Keratinocyte (primary cell): ENCODE results near the gene SIK3. TPM values are rescaled to one million over a fixed set of nuclear protein-coding genes. Genes with fewer than 3 reads are reported as not detected.

Experiments used
- DNase-seq: peaks from one replicate; pipeline ENCODE4 v3.0.0-alpha.2; 2011; ENCODE audit warnings: low read depth, missing footprints, low spot score
- FAIRE-seq: peaks from 2 replicates; lab custom pipeline; 2011; peaks lifted over from hg19 to GRCh38; lab: Jason Lieb, UNC
- H2AFZ ChIP-seq: 2 replicates; pipeline ENCODE4 v1.6.0; 2012; ENCODE audit warnings: low read length, control low read depth, inconsistent platforms; ENCODE audit not compliant: control insufficient read depth
- H3K27ac ChIP-seq: 2 replicates; pipeline ENCODE4 v1.5.1; 2011; ENCODE audit warnings: low read length; ENCODE audit not compliant: control insufficient read depth, insufficient read depth
- H3K27me3 ChIP-seq: 3 replicates; pipeline ENCODE4 v1.6.0; 2011; ENCODE audit warnings: low read length; ENCODE audit not compliant: control insufficient read depth, insufficient read depth; ENCODE audit errors: extremely low read depth
- H3K36me3 ChIP-seq, 2 experiments: 2 replicates in 1 of 2; 3 replicates in 1 of 2; pipeline ENCODE4 v1.5.1; 2011; ENCODE audit warnings: low read length in 2 of 2, mild to moderate bottlenecking in 1 of 2; ENCODE audit not compliant: control insufficient read depth in 2 of 2, insufficient read depth in 2 of 2; ENCODE audit errors: extremely low read depth in 1 of 2
- H3K4me1 ChIP-seq: 3 replicates; pipeline ENCODE4 v1.5.1; 2011; ENCODE audit warnings: low read length; ENCODE audit not compliant: control insufficient read depth, insufficient read depth; ENCODE audit errors: extremely low read depth
- H3K4me2 ChIP-seq: 3 replicates; pipeline ENCODE4 v1.6.0; 2011; ENCODE audit warnings: low read depth, low read length; ENCODE audit not compliant: control insufficient read depth, insufficient read depth; ENCODE audit errors: extremely low read depth
- H3K4me3 ChIP-seq, 3 experiments: fragments of 200-600 bp in 1 of 3; sonication (generic) in 1 of 3; 2 replicates in 2 of 3; 3 replicates in 1 of 3; pipeline ENCODE4 v1.5.1; 2011 to 2016; ENCODE audit warnings: low read length in 3 of 3, mild to moderate bottlenecking in 3 of 3, control low read depth in 2 of 3, inconsistent platforms in 1 of 3, low read depth in 1 of 3, mixed read lengths in 1 of 3, mixed run types in 1 of 3, moderate library complexity in 1 of 3; ENCODE audit not compliant: control insufficient read depth in 2 of 3, insufficient read depth in 2 of 3; ENCODE audit errors: extremely low read depth in 1 of 3
- H3K79me2 ChIP-seq: 2 replicates; pipeline ENCODE4 v1.6.0; 2012; ENCODE audit warnings: low read length; ENCODE audit not compliant: control insufficient read depth, insufficient read depth
- H3K9ac ChIP-seq: 3 replicates; pipeline ENCODE4 v1.6.0; 2011; ENCODE audit warnings: low read length; ENCODE audit not compliant: control insufficient read depth, insufficient read depth; ENCODE audit errors: extremely low read depth
- H3K9me1 ChIP-seq: 3 replicates; pipeline ENCODE4 v1.6.0; 2011; ENCODE audit warnings: low read length; ENCODE audit not compliant: control insufficient read depth, insufficient read depth; ENCODE audit errors: extremely low read depth
- H3K9me3 ChIP-seq: 2 replicates; pipeline ENCODE4 v1.5.1; 2012; ENCODE audit warnings: low read depth, low read length; ENCODE audit not compliant: control insufficient read depth
- H4K20me1 ChIP-seq: 3 replicates; pipeline ENCODE4 v1.6.0; 2011; ENCODE audit warnings: low read length; ENCODE audit not compliant: control insufficient read depth, insufficient read depth; ENCODE audit errors: extremely low read depth
- EZH2 ChIP-seq: IDR thresholded peaks from one replicate; pipeline ENCODE4 v1.6.1; 2012; ENCODE audit warnings: inconsistent platforms, mild to moderate bottlenecking, low read length, moderate library complexity
- dilution Hi-C: fragments of 300-500 bp; cut with MboI; formaldehyde crosslinking; loops from one replicate; pipeline ENCODE4 v1.7.0; 2020; ENCODE audit warnings: low sequenced_read_pairs; ENCODE audit not compliant: extremely low pct_ligation_motif_present
- polyA plus RNA-seq, 5 experiments: library from polyadenylated mRNA; depleted of rRNA in 3 of 5; stranded (reverse) in 3 of 5; stranded (forward) in 1 of 5; unstranded in 1 of 5; fragments of >200 nt; gene quantifications; 1 replicate in 1 of 5; 2 replicates in 3 of 5; 3 replicates in 1 of 5; pipeline versions ENCODE4 v1.2.1 to v1.2.3, GENCODE V29; 2011 to 2012; ENCODE audit warnings: missing spikeins in 2 of 5, low read depth in 1 of 5, low replicate concordance in 1 of 5
- TF ChIP-seq, protein P1 (sequence below), 3 experiments: IDR thresholded peaks in 1 of 3; conservative IDR thresholded peaks in 1 of 3; optimal IDR thresholded peaks in 1 of 3; 2 replicates in 2 of 3; 3 replicates in 1 of 3; pipeline versions ENCODE3 to v1.5.1; 2011; ENCODE audit warnings: low read length in 3 of 3, mild to moderate bottlenecking in 3 of 3, moderate library complexity in 2 of 3, control low read depth in 1 of 3, inconsistent platforms in 1 of 3; ENCODE audit not compliant: insufficient read depth in 2 of 3; ENCODE audit errors: extremely low read depth in 1 of 3

The SIK3 gene
- polyA plus RNA-seq, 1 donor (not counting 4 experiments of a cell fraction or from before 2014, with no cell fraction given), result 8.2 TPM

DNA sequence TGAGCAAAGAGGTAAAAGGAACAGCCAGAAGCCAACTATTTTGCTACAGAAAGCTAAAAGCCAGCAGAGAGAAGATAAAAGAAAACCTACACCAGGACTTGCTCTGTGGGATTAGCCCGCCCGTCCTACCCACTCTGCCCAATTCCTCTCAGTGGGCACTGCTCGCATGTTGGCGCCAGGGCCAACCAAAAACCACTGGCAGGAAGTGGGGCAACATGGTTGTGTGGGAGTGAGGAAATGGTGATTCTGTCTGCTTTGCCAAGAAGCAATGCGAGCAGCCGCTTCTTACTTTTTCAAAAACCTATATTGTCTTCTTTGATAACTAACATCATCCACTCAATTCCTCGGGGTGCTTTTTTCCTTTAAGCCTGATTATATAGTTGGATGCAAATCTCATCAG lies 246.6 kb downstream of the SIK3 start:
- H3K4me1 ChIP-seq, result peaks cover 38% of the 10 kb centered on the region
- H3K9me1 ChIP-seq, result peaks cover 2% of the 10 kb centered on the region
- no peak overlapping the region for H3K4me3 ChIP-seq
- no peaks in the 10 kb centered on the region for H3K9me3 ChIP-seq
- H3K27ac ChIP-seq, result no peak overlapping the region
- peaks cover 14 to 22% of the 10 kb centered on the region in 2 experiments for H3K36me3 ChIP-seq
- H4K20me1 ChIP-seq, result no peaks in the 10 kb centered on the region
- dilution Hi-C loops, result no loop called here
- FAIRE-seq (no peak), DNase-seq (no peak)
- no peak overlapping the region for H3K4me2 ChIP-seq
- no peaks in the 10 kb centered on the region for H3K27me3 ChIP-seq
- TF ChIP-seq EZH2, result no peak
- TF ChIP-seq, protein P1, sequence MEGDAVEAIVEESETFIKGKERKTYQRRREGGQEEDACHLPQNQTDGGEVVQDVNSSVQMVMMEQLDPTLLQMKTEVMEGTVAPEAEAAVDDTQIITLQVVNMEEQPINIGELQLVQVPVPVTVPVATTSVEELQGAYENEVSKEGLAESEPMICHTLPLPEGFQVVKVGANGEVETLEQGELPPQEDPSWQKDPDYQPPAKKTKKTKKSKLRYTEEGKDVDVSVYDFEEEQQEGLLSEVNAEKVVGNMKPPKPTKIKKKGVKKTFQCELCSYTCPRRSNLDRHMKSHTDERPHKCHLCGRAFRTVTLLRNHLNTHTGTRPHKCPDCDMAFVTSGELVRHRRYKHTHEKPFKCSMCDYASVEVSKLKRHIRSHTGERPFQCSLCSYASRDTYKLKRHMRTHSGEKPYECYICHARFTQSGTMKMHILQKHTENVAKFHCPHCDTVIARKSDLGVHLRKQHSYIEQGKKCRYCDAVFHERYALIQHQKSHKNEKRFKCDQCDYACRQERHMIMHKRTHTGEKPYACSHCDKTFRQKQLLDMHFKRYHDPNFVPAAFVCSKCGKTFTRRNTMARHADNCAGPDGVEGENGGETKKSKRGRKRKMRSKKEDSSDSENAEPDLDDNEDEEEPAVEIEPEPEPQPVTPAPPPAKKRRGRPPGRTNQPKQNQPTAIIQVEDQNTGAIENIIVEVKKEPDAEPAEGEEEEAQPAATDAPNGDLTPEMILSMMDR (optimal IDR thresholded peaks at IDR 0.05 in 1 of 3, IDR thresholded peaks at IDR 0.05 in 1 of 3, conservative IDR thresholded peaks at IDR 0.05 in 1 of 3; ENCODE audit: extremely low read depth in 1 of 3, insufficient read depth in 2 of 3, low read length in 3 of 3), result no peak
- no peaks in the 10 kb centered on the region for H3K79me2 ChIP-seq
- H2AFZ ChIP-seq, result no peak overlapping the region
- H3K9ac ChIP-seq, result no peak overlapping the region

GRCh38 chr11:116849486-116849885 lies 248.7 kb downstream of the SIK3 start:
- dilution Hi-C loops, result no loop called here
- DNase-seq, result no peak

More at GRCh38 chr11:116849486-116849885, 248.7 kb downstream of the SIK3 start:
- H3K4me1 ChIP-seq, result peaks cover 29% of the 10 kb centered on the region
- H3K9me3 ChIP-seq, result no peaks in the 10 kb centered on the region
- no peaks in the 10 kb centered on the region for H3K79me2 ChIP-seq
- H3K36me3 ChIP-seq, result peaks cover 23 to 28% of the 10 kb centered on the region in 2 experiments
- H2AFZ ChIP-seq, result no peak overlapping the region
- peaks cover 2% of the 10 kb centered on the region for H3K9me1 ChIP-seq
- H3K9ac ChIP-seq, result no peak overlapping the region
- FAIRE-seq, result no peak
- TF ChIP-seq EZH2, result no peak
- TF ChIP-seq, protein P1 (optimal IDR thresholded peaks at IDR 0.05 in 1 of 3, IDR thresholded peaks at IDR 0.05 in 1 of 3, conservative IDR thresholded peaks at IDR 0.05 in 1 of 3; ENCODE audit: extremely low read depth in 1 of 3, insufficient read depth in 2 of 3, low read length in 3 of 3), result no peak
- no peaks in the 10 kb centered on the region for H3K27me3 ChIP-seq
- no peak overlapping the region for H3K4me3 ChIP-seq
- no peak overlapping the region for H3K4me2 ChIP-seq
- H3K27ac ChIP-seq, result no peak overlapping the region
- H4K20me1 ChIP-seq, result no peaks in the 10 kb centered on the region
